Transverse colon (tissue), 4 donors: Measurements from ENCODE around the gene SLX4IP. TPM values are rescaled to one million over a fixed set of nuclear protein-coding genes. Genes with fewer than 3 reads are reported as not detected.
"Not testable (repeated sequence)": the region's sequence is repeated elsewhere in the genome, so short reads cannot be mapped to it uniquely, and the experiment has no call there.

Source experiments
- DNase-seq: peaks from one replicate; pipeline ENCODE4 v3.0.0-alpha.2; 2019
- H3K27ac ChIP-seq, 4 donors: fragments of 200-600 bp; sonication (generic); 2 replicates each; pipeline ENCODE4 v1.5.1; 2016 to 2018; ENCODE audit warnings: inconsistent platforms in 4 of 4
- H3K27me3 ChIP-seq: fragments of 200-600 bp; sonication (generic); 2 replicates; pipeline ENCODE4 v1.5.1; 2017; ENCODE audit warnings: inconsistent platforms
- H3K36me3 ChIP-seq, 4 donors: fragments of 200-600 bp; sonication (generic); 2 replicates each; pipeline ENCODE4 v1.5.1; 2017 to 2019; ENCODE audit warnings: inconsistent platforms in 4 of 4
- H3K4me1 ChIP-seq, 4 donors: fragments of 200-600 bp; sonication (generic); 2 replicates each; pipeline ENCODE4 v1.5.1; 2017 to 2020; ENCODE audit warnings: inconsistent platforms in 4 of 4
- H3K4me3 ChIP-seq, 4 donors: fragments of 200-600 bp; sonication (generic); 1 replicate in 1 of 4; 2 replicates in 3 of 4; pipeline versions ENCODE4 v1.5.1 to v1.6.1; 2017 to 2019; ENCODE audit warnings: inconsistent platforms in 4 of 4
- H3K9me3 ChIP-seq, 2 donors: fragments of 200-600 bp; sonication (generic); 2 replicates each; pipeline ENCODE4 v1.5.1; 2017 to 2019; ENCODE audit warnings: inconsistent platforms in 2 of 2
- CTCF ChIP-seq, 5 experiments: fragments of 200-600 bp in 3 of 5; fragments of 450-650 bp in 2 of 5; sonication (generic) in 3 of 5; IDR thresholded peaks; 1 replicate in 2 of 5; 2 replicates in 3 of 5; pipeline ENCODE4 v1.5.1; 2016 to 2017; ENCODE audit warnings: antibody characterized with exemption in 5 of 5, inconsistent platforms in 3 of 5, mild to moderate bottlenecking in 2 of 5, moderate library complexity in 1 of 5
- EP300 ChIP-seq: sonication (generic); formaldehyde crosslinking; IDR thresholded peaks from one replicate; pipeline ENCODE4 v1.6.1; 2017; ENCODE audit warnings: antibody characterized with exemption, low read depth
- POLR2A ChIP-seq: fragments of 450-650 bp; IDR thresholded peaks from one replicate; pipeline ENCODE4 v1.6.1; 2016; ENCODE audit warnings: antibody characterized with exemption, mild to moderate bottlenecking, moderate library complexity
- POLR2AphosphoS5 ChIP-seq, 3 donors: sonication (generic); formaldehyde crosslinking; IDR thresholded peaks; one replicate each; pipeline ENCODE4 v1.6.1; 2016; ENCODE audit warnings: antibody characterized with exemption in 3 of 3
- WGBS, 2 donors: methylation state at CpG; one replicate each; pipeline ENCODE4 v1.1.5; 2018; ENCODE audit warnings: low coverage in 1 of 2; 5-methylcytosine and 5-hydroxymethylcytosine counted together
- in situ Hi-C, 4 donors: fragments of 200-750 bp; cut with MboI; loops; one replicate each; pipeline versions ENCODE4 v1.15.0 to v1.15.1; 2017; ENCODE audit warnings: low sequenced_read_pairs in 3 of 4, low pct_ligation_motif_present in 1 of 4, low pct_unique_long_range_greater_than_20kb in 1 of 4
- intact Hi-C: fragments of 100-400 bp; cut with DNase I; formaldehyde crosslinking; loops from one replicate; pipeline ENCODE4 v1.15.1; 2023; ENCODE audit warnings: low total_unique reads
- total RNA-seq, 4 donors: library from RNA; depleted of rRNA; stranded (reverse); fragments of >200 nt; gene quantifications; one replicate each; pipeline ENCODE4 v1.1.0, GENCODE V29; 2016

Gene SLX4IP
- total RNA-seq, 4 donors from 2014 or later: 5.4 to 8.4 (median 7.5) TPM

DNA sequence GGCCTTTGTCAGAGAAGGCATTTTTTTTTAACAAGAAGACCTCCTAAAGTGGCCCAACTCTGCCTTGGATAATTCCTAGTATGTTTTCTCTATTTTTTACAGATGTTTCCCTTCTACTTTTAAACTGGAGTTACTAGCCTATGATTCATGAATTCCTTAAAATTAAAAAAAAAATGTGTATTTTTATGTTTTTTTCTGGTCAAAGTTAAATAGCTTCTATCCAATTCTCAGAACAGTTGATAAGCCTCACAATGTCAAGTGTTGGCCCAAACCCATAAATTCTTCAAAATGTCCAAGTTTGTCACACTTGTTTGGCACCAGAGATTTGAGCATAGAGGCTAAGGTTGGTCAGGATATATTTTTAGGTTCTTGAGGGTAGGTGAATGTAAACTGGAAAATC, 174.7 kb downstream of the SLX4IP start:
- no peak overlapping the region for H3K4me3 ChIP-seq
- H3K4me1 ChIP-seq: no peaks in the 10 kb centered on the region
- no peak for DNase-seq
- H3K36me3 ChIP-seq: no peaks in the 10 kb centered on the region
- H3K27ac ChIP-seq: peak overlapping the region; percentile 23 to 64 (median 32)
- H3K9me3 ChIP-seq: no peaks in the 10 kb centered on the region
- intact Hi-C loops: loop anchor here (5.0 kb wide), 1 partner anchor 593 kb away; no protein-coding TSS in a partner anchor
- no peaks in the 10 kb centered on the region for H3K27me3 ChIP-seq
- in situ Hi-C loops: no loop called here
- no peak for TF ChIP-seq CTCF (IDR thresholded peaks at IDR 0.05)
- no peak for TF ChIP-seq EP300
- no peak for TF ChIP-seq POLR2A
- TF ChIP-seq POLR2AphosphoS5 (IDR thresholded peaks at IDR 0.05): no peak

GRCh38 chr20:10610251-10610650, 175.1 kb downstream of the SLX4IP start:
- H3K36me3 ChIP-seq: no peaks in the 10 kb centered on the region
- H3K9me3 ChIP-seq: no peaks in the 10 kb centered on the region
- intact Hi-C loops (loop anchor here (5.0 kb wide), 1 partner anchor 592 kb away; no protein-coding TSS in a partner anchor), in situ Hi-C loops (no loop called here)
- DNase-seq: no peak
- H3K27me3 ChIP-seq: no peaks in the 10 kb centered on the region
- no peak overlapping the region for H3K4me3 ChIP-seq
- H3K27ac ChIP-seq: peak overlapping the region; percentile 10 to 41 (median 26)
- TF ChIP-seq POLR2AphosphoS5 (IDR thresholded peaks at IDR 0.05) (no peak), POLR2A (no peak), EP300 (no peak), CTCF (IDR thresholded peaks at IDR 0.05) (no peak)
- 67% methylated on average over 5 of the region's 5 CpGs; no CpG with 5 or more reads in 1 of the 2 donors for WGBS, 2 donors
- no peaks in the 10 kb centered on the region for H3K4me1 ChIP-seq

- H3K4me1 ChIP-seq: no peaks in the 10 kb centered on the region
- no peaks in the 10 kb centered on the region for H3K27me3 ChIP-seq
- H3K27ac ChIP-seq: no peak overlapping the region
- DNase-seq: peak; percentile 50
- TF ChIP-seq POLR2A (no peak), CTCF (IDR thresholded peaks at IDR 0.05) (peak; percentile 29 to 51 (median 34)), EP300 (no peak), POLR2AphosphoS5 (IDR thresholded peaks at IDR 0.05) (no peak)
- in situ Hi-C loops (no loop called here), intact Hi-C loops (loop anchor here (5.0 kb wide), 1 partner anchor 591 kb away; no protein-coding TSS in a partner anchor)
- H3K4me3 ChIP-seq: no peak overlapping the region
- 53% methylated on average over 1 of the region's 1 CpG; no CpG with 5 or more reads in 1 of the 2 donors for WGBS, 2 donors
- H3K9me3 ChIP-seq: no peaks in the 10 kb centered on the region
- no peaks in the 10 kb centered on the region for H3K36me3 ChIP-seq
Measured at GRCh38 chr20:10611357-10611756, 176.3 kb downstream of the SLX4IP start.

DNA sequence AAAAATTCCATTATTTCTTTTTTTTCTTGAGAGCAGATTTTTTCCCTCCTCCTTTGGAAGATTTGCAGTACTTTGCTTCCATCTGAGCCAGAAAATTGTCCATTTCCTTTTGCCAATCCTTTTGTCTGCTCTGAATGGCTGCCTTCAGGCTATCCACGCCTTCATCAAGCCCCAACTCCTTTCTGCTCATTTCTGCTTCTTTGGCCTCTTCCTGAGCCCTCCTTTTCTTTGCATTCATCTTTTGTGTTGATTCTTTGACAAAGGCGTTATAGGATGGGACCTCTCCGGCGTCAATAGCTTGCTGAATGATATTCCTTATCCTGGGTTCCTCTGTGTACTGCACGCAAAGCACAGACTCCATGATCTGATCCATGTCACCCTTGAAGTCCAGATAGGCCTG, 178.3 kb downstream of the SLX4IP start:
- H3K36me3 ChIP-seq, H3K4me3 ChIP-seq, H3K27me3 ChIP-seq, H3K27ac ChIP-seq, H3K9me3 ChIP-seq, H3K4me1 ChIP-seq, DNase-seq, in situ Hi-C loops: not testable (repeated sequence)
- intact Hi-C loops: loop anchor here (5.0 kb wide), 1 partner anchor 589 kb away; no protein-coding TSS in a partner anchor
- WGBS, 2 donors: 87 to 97% methylated on average over 5 of the region's 5 CpGs

DNA sequence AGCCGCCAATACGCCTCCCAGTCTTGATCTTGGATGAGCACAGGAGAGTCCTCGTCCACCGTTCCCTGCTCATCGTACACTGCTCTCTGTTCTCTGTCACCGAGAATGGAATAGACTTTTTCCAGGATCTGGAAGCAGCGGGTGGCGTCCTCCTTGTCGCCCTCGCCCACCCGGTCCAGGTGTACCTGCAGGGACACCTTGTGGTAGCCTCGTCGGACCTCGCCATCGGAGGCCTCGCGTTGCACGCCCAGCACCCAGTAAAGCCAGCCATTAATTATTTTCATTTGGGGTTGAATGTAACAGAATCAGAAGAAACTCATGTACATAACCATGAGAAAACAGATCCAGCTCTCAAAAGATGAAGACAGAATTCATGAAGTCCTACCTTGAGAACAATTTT, 178.8 kb downstream of the SLX4IP start:
- intact Hi-C loops (loop anchor here (5.0 kb wide), 1 partner anchor 588 kb away; no protein-coding TSS in a partner anchor), in situ Hi-C loops (no loop called here)
- 97 to 98% methylated on average over 17 to 18 of the region's 18 CpGs for WGBS, 2 donors
- no peaks in the 10 kb centered on the region for H3K27me3 ChIP-seq
- no peak for TF ChIP-seq CTCF (IDR thresholded peaks at IDR 0.05)
- TF ChIP-seq POLR2A: no peak
- TF ChIP-seq POLR2AphosphoS5 (IDR thresholded peaks at IDR 0.05): no peak
- TF ChIP-seq EP300: no peak
- no peak for DNase-seq
- no peaks in the 10 kb centered on the region for H3K36me3 ChIP-seq
- H3K4me1 ChIP-seq: peaks cover 0 to under 1% (median 0%) of the 10 kb centered on the region in 4 donors
- H3K27ac ChIP-seq: no peak overlapping the region
- H3K9me3 ChIP-seq: no peaks in the 10 kb centered on the region
- no peak overlapping the region for H3K4me3 ChIP-seq
